Loucy (cell line): Measurements from ENCODE around the gene SYCE1.

Experiments
- CTCF ChIP-seq: fragments of 200-600 bp; sonication (generic); conservative IDR thresholded peaks from 2 replicates; pipeline ENCODE4 v1.5.1; 2014; ENCODE audit warnings: mild to moderate bottlenecking, antibody characterized with exemption, low read length
- EZH2phosphoT487 ChIP-seq: fragments of 200-600 bp; IDR thresholded peaks from 2 replicates; pipeline ENCODE4 v1.6.1; 2018; ENCODE audit warnings: antibody characterized with exemption, mild to moderate bottlenecking, moderate library complexity, borderline replicate concordance

GRCh38 chr10:133526957-133527588 is 38.3 kb downstream of the SYCE1 start, which contains the start of gene CYP2E1:
- TF ChIP-seq CTCF: no peak
- TF ChIP-seq EZH2phosphoT487: no peak
